Hepatocyte (in vitro differentiated cells): ENCODE measurements around the gene RHOH. TPM values are rescaled to one million over a fixed set of nuclear protein-coding genes. Genes with fewer than 3 reads are reported as not detected.

Experiments used
- DNase-seq: peaks from one replicate; pipeline ENCODE4 v3.0.0-alpha.2; 2016; ENCODE audit warnings: low spot score
- H2AFZ ChIP-seq: fragments of 200-600 bp; sonication (generic); 2 replicates; pipeline ENCODE4 v1.6.0; 2016; ENCODE audit warnings: antibody characterized with exemption, mild to moderate bottlenecking
- H3K27ac ChIP-seq: fragments of 200-600 bp; sonication (generic); 2 replicates; pipeline ENCODE4 v1.5.1; 2016; ENCODE audit warnings: mild to moderate bottlenecking
- H3K27me3 ChIP-seq: fragments of 200-600 bp; sonication (generic); 2 replicates; pipeline ENCODE4 v1.6.1; 2016
- H3K36me3 ChIP-seq: fragments of 200-600 bp; sonication (generic); replicated peaks from 2 replicates; pipeline ENCODE4 v1.5.1; 2016; ENCODE audit warnings: low read depth; ENCODE audit not compliant: insufficient read depth
- H3K4me1 ChIP-seq: fragments of 200-600 bp; sonication (generic); 2 replicates; pipeline ENCODE4 v1.5.1; 2016; ENCODE audit warnings: mild to moderate bottlenecking, moderate library complexity; ENCODE audit not compliant: insufficient read depth
- H3K4me2 ChIP-seq: fragments of 200-600 bp; sonication (generic); 2 replicates; pipeline ENCODE4 v1.6.0; 2016
- H3K4me3 ChIP-seq: fragments of 200-600 bp; sonication (generic); 2 replicates; pipeline ENCODE4 v1.5.1; 2016; ENCODE audit warnings: mild to moderate bottlenecking
- H3K79me2 ChIP-seq: fragments of 200-600 bp; sonication (generic); 2 replicates; pipeline ENCODE4 v1.6.0; 2017; ENCODE audit warnings: mild to moderate bottlenecking
- H3K9me2 ChIP-seq: fragments of 200-600 bp; sonication (generic); replicated peaks from 2 replicates; pipeline ENCODE4 v1.6.0; 2017; ENCODE audit warnings: mild to moderate bottlenecking; ENCODE audit not compliant: insufficient read depth
- H3K9me3 ChIP-seq: fragments of 200-600 bp; sonication (generic); 2 replicates; pipeline ENCODE4 v1.5.1; 2016; ENCODE audit warnings: low read depth, mild to moderate bottlenecking
- H4K20me1 ChIP-seq: fragments of 200-600 bp; sonication (generic); 2 replicates; pipeline ENCODE4 v1.6.0; 2016; ENCODE audit warnings: mild to moderate bottlenecking; ENCODE audit not compliant: insufficient read depth, poor library complexity, severe bottlenecking
- EZH2 ChIP-seq: fragments of 200-600 bp; sonication (generic); IDR thresholded peaks from 2 replicates; pipeline ENCODE4 v1.6.1; 2016; ENCODE audit warnings: antibody characterized with exemption, mild to moderate bottlenecking, borderline replicate concordance
- EZH2phosphoT487 ChIP-seq: fragments of 200-600 bp; sonication (generic); IDR thresholded peaks from one replicate; pipeline ENCODE4 v1.6.1; 2018; ENCODE audit warnings: antibody characterized with exemption, mild to moderate bottlenecking, low read depth, moderate library complexity; ENCODE audit not compliant: unreplicated experiment, severe bottlenecking
- WGBS: methylation state at CpG from one replicate; pipeline ENCODE4 v1.1.6; 2016; ENCODE audit warnings: low lambda C conversion rate; ENCODE audit errors: missing lambda C conversion rate; 5-methylcytosine and 5-hydroxymethylcytosine counted together
- polyA plus RNA-seq: library from polyadenylated mRNA; unstranded; fragments of >200 nt; fragmentation: Nextera tagmentation; extraction: Ambion mirVana; gene quantifications from 2 replicates; pipeline ENCODE4 v1.2.1, GENCODE V29; 2016
- total RNA-seq: library from RNA; depleted of rRNA; stranded (reverse); fragments of >200 nt; gene quantifications from 2 replicates; pipeline ENCODE4 v1.2.3, GENCODE V29; 2014
- TF ChIP-seq, protein P1 (sequence below): fragments of 200-600 bp; sonication (generic); IDR thresholded peaks from 2 replicates; pipeline ENCODE4 v1.5.1; 2016; ENCODE audit warnings: antibody characterized with exemption, mild to moderate bottlenecking; ENCODE audit not compliant: poor library complexity

RHOH gene
- total and polyA plus RNA-seq, 2 experiments from 2014 or later, result not detected

DNA sequence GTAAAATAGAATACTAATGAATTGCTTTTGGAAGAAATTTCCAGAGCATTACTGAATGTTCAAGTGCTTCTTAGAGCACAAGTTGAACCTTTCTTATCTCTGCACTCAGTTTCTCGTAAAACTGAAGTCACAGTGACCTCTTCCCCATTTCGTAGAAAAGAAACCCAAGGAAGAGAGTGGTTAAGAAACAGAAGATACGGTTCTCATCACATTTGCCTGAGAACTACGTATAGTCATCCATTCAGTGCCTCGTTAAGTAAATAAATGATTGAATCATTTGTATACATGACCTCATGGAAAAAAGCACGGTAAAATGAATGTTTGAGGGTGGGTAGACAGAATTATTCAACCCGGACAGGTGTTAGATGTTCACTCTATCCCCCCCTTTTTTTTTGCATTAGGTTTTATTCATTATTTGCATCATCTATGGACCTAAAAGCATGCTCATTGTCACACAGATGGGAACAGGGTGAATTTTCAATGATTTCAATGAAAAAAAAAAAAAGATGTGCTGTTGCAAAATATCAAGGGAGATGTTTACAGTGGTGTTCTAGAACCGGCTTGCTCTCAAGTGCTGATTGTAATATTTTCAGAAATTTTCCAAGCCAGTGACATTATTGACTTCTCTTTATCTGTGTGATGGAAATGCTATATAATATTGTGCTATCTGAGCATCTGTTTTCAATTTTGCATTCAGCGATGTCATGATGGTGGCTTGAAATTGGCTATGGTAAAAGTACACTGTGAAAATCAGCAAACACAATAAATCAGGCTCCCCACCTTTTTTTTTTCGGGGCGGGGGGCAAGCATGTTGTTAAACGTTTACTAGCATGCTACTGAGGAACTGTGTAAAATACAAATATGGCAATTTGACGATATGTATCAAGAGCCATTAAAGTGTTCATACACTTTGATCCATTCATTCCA lies 4.3 kb downstream of the RHOH start:
- H3K27me3 ChIP-seq, result no peaks in the 10 kb centered on the region
- no peaks in the 10 kb centered on the region for H4K20me1 ChIP-seq
- no peaks in the 10 kb centered on the region for H3K79me2 ChIP-seq
- H3K4me1 ChIP-seq, result peaks cover 7% of the 10 kb centered on the region
- peak overlapping the region; percentile 17 for H3K4me2 ChIP-seq
- no peak overlapping the region for H3K4me3 ChIP-seq
- H2AFZ ChIP-seq, result no peak overlapping the region
- TF ChIP-seq EZH2, result no peak
- TF ChIP-seq EZH2phosphoT487, result no peak
- TF ChIP-seq, protein P1, sequence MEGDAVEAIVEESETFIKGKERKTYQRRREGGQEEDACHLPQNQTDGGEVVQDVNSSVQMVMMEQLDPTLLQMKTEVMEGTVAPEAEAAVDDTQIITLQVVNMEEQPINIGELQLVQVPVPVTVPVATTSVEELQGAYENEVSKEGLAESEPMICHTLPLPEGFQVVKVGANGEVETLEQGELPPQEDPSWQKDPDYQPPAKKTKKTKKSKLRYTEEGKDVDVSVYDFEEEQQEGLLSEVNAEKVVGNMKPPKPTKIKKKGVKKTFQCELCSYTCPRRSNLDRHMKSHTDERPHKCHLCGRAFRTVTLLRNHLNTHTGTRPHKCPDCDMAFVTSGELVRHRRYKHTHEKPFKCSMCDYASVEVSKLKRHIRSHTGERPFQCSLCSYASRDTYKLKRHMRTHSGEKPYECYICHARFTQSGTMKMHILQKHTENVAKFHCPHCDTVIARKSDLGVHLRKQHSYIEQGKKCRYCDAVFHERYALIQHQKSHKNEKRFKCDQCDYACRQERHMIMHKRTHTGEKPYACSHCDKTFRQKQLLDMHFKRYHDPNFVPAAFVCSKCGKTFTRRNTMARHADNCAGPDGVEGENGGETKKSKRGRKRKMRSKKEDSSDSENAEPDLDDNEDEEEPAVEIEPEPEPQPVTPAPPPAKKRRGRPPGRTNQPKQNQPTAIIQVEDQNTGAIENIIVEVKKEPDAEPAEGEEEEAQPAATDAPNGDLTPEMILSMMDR, result no peak
- 48% methylated on average over 13 of the region's 13 CpGs for WGBS
- no peak for DNase-seq
- H3K36me3 ChIP-seq, result no peaks in the 10 kb centered on the region
- peak overlapping the region; percentile 33 for H3K27ac ChIP-seq
- no peaks in the 10 kb centered on the region for H3K9me2 ChIP-seq
- no peaks in the 10 kb centered on the region for H3K9me3 ChIP-seq

- H3K79me2 ChIP-seq, result no peaks in the 10 kb centered on the region
- DNase-seq, result no peak
- no peaks in the 10 kb centered on the region for H3K27me3 ChIP-seq
- TF ChIP-seq EZH2phosphoT487, result no peak
- TF ChIP-seq EZH2, result no peak
- no peak overlapping the region for H3K4me3 ChIP-seq
- no peak overlapping the region for H2AFZ ChIP-seq
- H4K20me1 ChIP-seq, result no peaks in the 10 kb centered on the region
- no peak overlapping the region for H3K4me2 ChIP-seq
- no peaks in the 10 kb centered on the region for H3K9me2 ChIP-seq
- no peak overlapping the region for H3K27ac ChIP-seq
- peaks cover 7% of the 10 kb centered on the region for H3K4me1 ChIP-seq
- no peaks in the 10 kb centered on the region for H3K36me3 ChIP-seq
- WGBS, result 100% methylated on average over 4 of the region's 4 CpGs
- H3K9me3 ChIP-seq, result no peaks in the 10 kb centered on the region
Measured at GRCh38 chr4:40201898-40202297, 5.1 kb downstream of the RHOH start.

DNA sequence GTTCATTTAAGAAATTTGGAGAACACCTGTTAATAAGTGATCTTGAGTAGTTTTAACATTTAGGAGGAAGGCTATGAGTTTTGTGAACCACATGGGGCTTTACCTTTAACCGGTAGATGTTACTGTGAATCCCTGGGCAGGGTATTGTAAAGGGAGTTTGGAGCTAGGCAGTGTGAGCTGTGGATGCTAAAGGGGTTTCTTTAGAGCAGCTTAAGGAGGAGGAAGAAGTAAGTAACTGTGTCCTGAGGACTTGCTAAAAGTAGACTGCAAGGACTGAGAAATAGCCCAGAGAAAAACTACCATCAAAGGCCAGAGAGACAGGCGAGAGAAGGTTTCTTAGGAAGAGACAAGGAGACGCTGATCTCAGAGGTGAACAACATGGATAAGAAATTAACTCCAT lies 5.6 kb downstream of the RHOH start:
- Histone ChIP-seq H3K27me3 (no peaks in the 10 kb centered on the region), H3K4me1 (peaks cover 7% of the 10 kb centered on the region), H3K4me3 (no peak overlapping the region), H3K27ac (no peak overlapping the region), H3K79me2 (no peaks in the 10 kb centered on the region), H3K4me2 (no peak overlapping the region), H4K20me1 (no peaks in the 10 kb centered on the region), H3K9me2 (no peaks in the 10 kb centered on the region), H2AFZ (no peak overlapping the region), H3K36me3 (no peaks in the 10 kb centered on the region), H3K9me3 (no peaks in the 10 kb centered on the region)
- TF ChIP-seq EZH2phosphoT487 (no peak), EZH2 (no peak)
- TF ChIP-seq, protein P1, result no peak
- 91% methylated on average over 3 of the region's 3 CpGs for WGBS
- no peak for DNase-seq

DNA sequence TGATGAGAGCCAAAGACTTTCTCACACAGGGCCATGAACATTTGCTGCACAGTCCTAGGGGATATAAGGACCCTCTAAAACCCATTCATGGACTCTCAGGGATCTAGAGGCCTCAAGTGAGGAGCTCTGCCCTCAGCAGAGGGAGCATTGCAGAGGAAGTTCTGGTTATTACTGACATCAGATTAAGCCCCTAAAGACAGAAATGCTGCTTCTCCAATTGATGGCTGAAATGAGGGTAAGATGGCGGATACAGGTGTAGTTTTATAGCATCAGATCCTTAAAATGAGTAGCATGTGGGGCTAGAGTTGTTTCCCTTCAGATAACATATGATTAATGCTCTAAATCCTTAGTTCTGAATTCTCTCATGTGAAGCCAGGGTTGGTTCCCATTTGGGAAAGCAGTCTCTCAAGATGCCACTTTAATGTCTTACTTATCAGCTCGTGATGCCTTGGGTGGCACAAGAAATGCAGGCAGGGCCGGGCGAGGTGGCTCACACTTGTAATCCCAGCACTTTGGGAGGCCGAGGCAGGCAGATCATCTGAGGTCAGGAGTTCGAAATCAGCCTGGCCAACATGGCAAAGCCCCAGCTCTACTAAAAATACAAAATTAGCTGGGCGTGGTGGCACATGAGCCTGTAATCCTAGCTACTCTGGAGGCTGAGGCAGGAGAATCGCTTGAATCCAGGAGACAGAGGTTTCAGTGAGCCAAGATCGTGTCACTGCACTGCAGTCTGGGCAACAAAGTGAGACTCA lies 7.9 kb downstream of the RHOH start:
- H3K27ac ChIP-seq, result no peak overlapping the region

More for the DNA sequence above, 7.9 kb downstream of the RHOH start:
- Histone ChIP-seq H3K9me2 (no peaks in the 10 kb centered on the region), H3K79me2 (no peaks in the 10 kb centered on the region), H3K4me3 (no peak overlapping the region), H4K20me1 (no peaks in the 10 kb centered on the region), H3K36me3 (no peaks in the 10 kb centered on the region), H3K4me2 (no peak overlapping the region), H3K27me3 (no peaks in the 10 kb centered on the region), H2AFZ (no peak overlapping the region), H3K9me3 (no peaks in the 10 kb centered on the region), H3K4me1 (peaks cover 7% of the 10 kb centered on the region)
- WGBS, result 95% methylated on average over 9 of the region's 9 CpGs
- no peak for DNase-seq
- no peak for TF ChIP-seq EZH2phosphoT487
- TF ChIP-seq EZH2, result no peak
- TF ChIP-seq, protein P1, result no peak
